A549 (cell line): Measurements from ENCODE around the gene SLC33A1.

Experiments used
- TF ChIP-seq, protein P1 (sequence below): fragments of >200 bp; sonication (Bioruptor Twin); formaldehyde crosslinking; IDR thresholded peaks from 3 replicates; pipeline ENCODE4 v1.5.1; 2016
- TF ChIP-seq, protein P2 (sequence below): IDR thresholded peaks from 2 replicates; pipeline ENCODE4 v1.6.1; 2012

DNA sequence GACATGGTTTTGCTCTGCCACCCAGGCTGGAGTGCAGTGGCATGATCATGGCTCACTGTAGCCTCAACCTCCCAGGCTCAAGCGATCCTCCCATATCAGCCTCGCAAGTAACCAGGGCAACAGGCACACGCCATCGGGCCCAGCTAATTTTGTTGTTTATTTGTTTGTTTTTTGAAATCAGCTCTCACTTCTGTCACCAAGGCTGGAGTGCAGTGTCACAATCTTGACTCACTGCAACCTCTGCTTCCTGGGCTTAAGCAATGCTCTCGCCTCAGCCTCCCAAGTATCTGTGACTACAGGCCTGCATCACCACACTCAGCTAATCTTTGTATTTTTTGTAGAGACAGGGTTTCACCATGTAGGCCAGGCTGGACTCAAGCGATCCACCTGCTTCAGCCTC, 83.1 kb downstream of the SLC33A1 start:
- TF ChIP-seq, protein P1, sequence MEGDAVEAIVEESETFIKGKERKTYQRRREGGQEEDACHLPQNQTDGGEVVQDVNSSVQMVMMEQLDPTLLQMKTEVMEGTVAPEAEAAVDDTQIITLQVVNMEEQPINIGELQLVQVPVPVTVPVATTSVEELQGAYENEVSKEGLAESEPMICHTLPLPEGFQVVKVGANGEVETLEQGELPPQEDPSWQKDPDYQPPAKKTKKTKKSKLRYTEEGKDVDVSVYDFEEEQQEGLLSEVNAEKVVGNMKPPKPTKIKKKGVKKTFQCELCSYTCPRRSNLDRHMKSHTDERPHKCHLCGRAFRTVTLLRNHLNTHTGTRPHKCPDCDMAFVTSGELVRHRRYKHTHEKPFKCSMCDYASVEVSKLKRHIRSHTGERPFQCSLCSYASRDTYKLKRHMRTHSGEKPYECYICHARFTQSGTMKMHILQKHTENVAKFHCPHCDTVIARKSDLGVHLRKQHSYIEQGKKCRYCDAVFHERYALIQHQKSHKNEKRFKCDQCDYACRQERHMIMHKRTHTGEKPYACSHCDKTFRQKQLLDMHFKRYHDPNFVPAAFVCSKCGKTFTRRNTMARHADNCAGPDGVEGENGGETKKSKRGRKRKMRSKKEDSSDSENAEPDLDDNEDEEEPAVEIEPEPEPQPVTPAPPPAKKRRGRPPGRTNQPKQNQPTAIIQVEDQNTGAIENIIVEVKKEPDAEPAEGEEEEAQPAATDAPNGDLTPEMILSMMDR = no peak
- TF ChIP-seq, protein P2, sequence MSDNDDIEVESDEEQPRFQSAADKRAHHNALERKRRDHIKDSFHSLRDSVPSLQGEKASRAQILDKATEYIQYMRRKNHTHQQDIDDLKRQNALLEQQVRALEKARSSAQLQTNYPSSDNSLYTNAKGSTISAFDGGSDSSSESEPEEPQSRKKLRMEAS = no peak
